Tibial nerve (tissue), 3 donors: ENCODE results near the gene DOCK2.

Experiments used
- CTCF ChIP-seq, 5 experiments: fragments of 200-600 bp in 3 of 5; fragments of 450-650 bp in 2 of 5; sonication (generic) in 3 of 5; IDR thresholded peaks; one replicate each; pipeline ENCODE4 v1.5.1; 2016 to 2019; ENCODE audit warnings: antibody characterized with exemption in 5 of 5, mild to moderate bottlenecking in 3 of 5, moderate library complexity in 2 of 5
- POLR2A ChIP-seq, 2 donors: fragments of 450-650 bp; IDR thresholded peaks; one replicate each; pipeline ENCODE4 v1.6.1; 2017; ENCODE audit warnings: antibody characterized with exemption in 2 of 2, mild to moderate bottlenecking in 2 of 2, moderate library complexity in 2 of 2

- TF ChIP-seq CTCF (IDR thresholded peaks at IDR 0.05) (no peak), POLR2A (IDR thresholded peaks at IDR 0.05) (no peak)
Measured at GRCh38 chr5:170077526-170077925, 440.5 kb downstream of the DOCK2 start.
